H9 (cell line): Measurements from ENCODE around the gene STK32C. TPM values are rescaled to one million over a fixed set of nuclear protein-coding genes. Genes with fewer than 3 reads are reported as not detected.

Experiments used
- DNase-seq: peaks from one replicate; pipeline ENCODE4 v3.0.0-alpha.2; 2017
- H2AFZ ChIP-seq: one replicate; pipeline ENCODE4 v1.6.1; 2013; ENCODE audit warnings: mild to moderate bottlenecking, low read length, control low read depth, moderate library complexity
- H2AK5ac ChIP-seq: 2 replicates; pipeline ENCODE4 v1.6.1; 2013; ENCODE audit warnings: low read length, control low read depth, mixed read lengths; ENCODE audit not compliant: insufficient read length
- H2BK120ac ChIP-seq: one replicate; pipeline ENCODE4 v1.6.1; 2013; ENCODE audit warnings: low read depth, mild to moderate bottlenecking, low read length, control low read depth, inconsistent platforms; ENCODE audit not compliant: poor library complexity, severe bottlenecking
- H2BK12ac ChIP-seq: 2 replicates; pipeline ENCODE4 v1.6.1; 2013; ENCODE audit warnings: low read length, control low read depth, mixed read lengths, low read depth; ENCODE audit not compliant: insufficient read length
- H2BK15ac ChIP-seq: 2 replicates; pipeline ENCODE4 v1.6.1; 2013; ENCODE audit warnings: low read depth, low read length, control low read depth
- H2BK20ac ChIP-seq: one replicate; pipeline ENCODE4 v1.6.1; 2013; ENCODE audit warnings: low read depth, mild to moderate bottlenecking, low read length, control low read depth, inconsistent platforms; ENCODE audit not compliant: poor library complexity, severe bottlenecking
- H2BK5ac ChIP-seq: 2 replicates; pipeline ENCODE4 v1.6.1; 2013; ENCODE audit warnings: low read length, control low read depth, mixed read lengths; ENCODE audit not compliant: insufficient read length
- H3K14ac ChIP-seq: 2 replicates; pipeline ENCODE4 v1.6.1; 2013; ENCODE audit warnings: low read length, control low read depth; ENCODE audit not compliant: insufficient read depth
- H3K18ac ChIP-seq: 2 replicates; pipeline ENCODE4 v1.6.1; 2013; ENCODE audit warnings: low read depth, mild to moderate bottlenecking, mixed read lengths, low read length, control low read depth; ENCODE audit not compliant: insufficient read length
- H3K23ac ChIP-seq: 2 replicates; pipeline ENCODE4 v1.6.1; 2013; ENCODE audit warnings: low read length, control low read depth, mixed read lengths, low read depth; ENCODE audit not compliant: insufficient read length
- H3K23me2 ChIP-seq: 2 replicates; pipeline ENCODE4 v1.6.1; 2013; ENCODE audit warnings: low read depth, mild to moderate bottlenecking, mixed read lengths, low read length, control low read depth; ENCODE audit not compliant: insufficient read length, poor library complexity, severe bottlenecking
- H3K27ac ChIP-seq: 2 replicates; pipeline ENCODE4 v1.5.1; 2013; ENCODE audit warnings: low read length, control low read depth, mixed read lengths, low read depth; ENCODE audit not compliant: insufficient read length
- H3K27me3 ChIP-seq: 2 replicates; pipeline ENCODE4 v1.6.1; 2013; ENCODE audit warnings: low read length, control low read depth, inconsistent platforms; ENCODE audit not compliant: insufficient read depth
- H3K4ac ChIP-seq: 2 replicates; pipeline ENCODE4 v1.6.1; 2013; ENCODE audit warnings: low read depth, mild to moderate bottlenecking, control low read depth, inconsistent platforms, low read length, moderate library complexity
- H3K4me1 ChIP-seq: 2 replicates; pipeline ENCODE4 v1.6.1; 2013; ENCODE audit warnings: low read length, control low read depth, inconsistent platforms; ENCODE audit not compliant: insufficient read depth
- H3K4me2 ChIP-seq: 2 replicates; pipeline ENCODE4 v1.6.1; 2013; ENCODE audit warnings: low read length, control low read depth, mixed read lengths; ENCODE audit not compliant: insufficient read length, insufficient read depth
- H3K56ac ChIP-seq: 2 replicates; pipeline ENCODE4 v1.6.1; 2013; ENCODE audit warnings: low read depth, mild to moderate bottlenecking, mixed read lengths, low read length, control low read depth; ENCODE audit not compliant: insufficient read length
- H3K79me1 ChIP-seq: 2 replicates; pipeline ENCODE4 v1.6.1; 2013; ENCODE audit warnings: low read depth, mild to moderate bottlenecking, moderate library complexity, low read length, control low read depth, inconsistent platforms; ENCODE audit not compliant: insufficient read depth, poor library complexity, severe bottlenecking
- H3K79me2 ChIP-seq: 2 replicates; pipeline ENCODE4 v1.6.1; 2013; ENCODE audit warnings: low read length, control low read depth, inconsistent platforms; ENCODE audit not compliant: insufficient read depth
- H3K9ac ChIP-seq: 2 replicates; pipeline ENCODE4 v1.6.1; 2013; ENCODE audit warnings: low read length, control low read depth, mixed read lengths; ENCODE audit not compliant: insufficient read length; ENCODE audit errors: extremely low read depth
- H3K9me3 ChIP-seq: one replicate; pipeline ENCODE4 v1.6.1; 2013; ENCODE audit warnings: low read depth, low read length, inconsistent platforms; ENCODE audit not compliant: control insufficient read depth
- H3T11ph ChIP-seq: one replicate; pipeline ENCODE4 v1.6.1; 2013; ENCODE audit warnings: mild to moderate bottlenecking, low read length, control low read depth, inconsistent platforms
- H4K20me1 ChIP-seq: one replicate; pipeline ENCODE4 v1.6.1; 2013; ENCODE audit not compliant: control insufficient read depth, insufficient read length, insufficient read depth
- H4K5ac ChIP-seq: 2 replicates; pipeline ENCODE4 v1.6.1; 2013; ENCODE audit warnings: low read depth, mild to moderate bottlenecking, mixed read lengths, low read length, control low read depth; ENCODE audit not compliant: insufficient read length
- H4K8ac ChIP-seq: replicated peaks from 2 replicates; pipeline ENCODE4 v1.6.1; 2013; ENCODE audit warnings: low read length, control low read depth, mixed read lengths, low read depth; ENCODE audit not compliant: insufficient read length
- H4K91ac ChIP-seq: 2 replicates; pipeline ENCODE4 v1.6.1; 2013; ENCODE audit warnings: low read depth, mild to moderate bottlenecking, moderate library complexity, mixed read lengths, low read length, control low read depth; ENCODE audit not compliant: insufficient read length
- H3K27ac Mint-ChIP-seq, 3 experiments: 2 replicates in 2 of 3; 3 replicates in 1 of 3; pipeline ENCODE4 v1.8.0; 2020 to 2021; ENCODE audit warnings: mixed read lengths in 3 of 3, mild to moderate bottlenecking in 1 of 3, moderate library complexity in 1 of 3
- H3K27me3 Mint-ChIP-seq: 2 replicates; pipeline ENCODE4 v1.8.0; 2021; ENCODE audit warnings: low read depth, mild to moderate bottlenecking, moderate library complexity, mixed read lengths
- H3K36me3 Mint-ChIP-seq, 3 experiments: 2 replicates in 2 of 3; 3 replicates in 1 of 3; pipeline ENCODE4 v1.8.0; 2020 to 2021; ENCODE audit warnings: low read depth in 3 of 3, mixed read lengths in 3 of 3; ENCODE audit not compliant: insufficient read depth in 1 of 3
- H3K4me1 Mint-ChIP-seq, 2 experiments: 2 replicates each; pipeline ENCODE4 v1.8.0; 2020; ENCODE audit warnings: mixed read lengths in 2 of 2
- H3K4me3 Mint-ChIP-seq, 2 experiments: 2 replicates in 1 of 2; 3 replicates in 1 of 2; pipeline ENCODE4 v1.8.0; 2020 to 2021; ENCODE audit warnings: mild to moderate bottlenecking in 2 of 2, mixed read lengths in 2 of 2, moderate library complexity in 1 of 2
- H3K9me3 Mint-ChIP-seq, 2 experiments: 2 replicates in 1 of 2; 3 replicates in 1 of 2; pipeline ENCODE4 v1.8.0; 2020; ENCODE audit warnings: mild to moderate bottlenecking in 2 of 2, mixed read lengths in 2 of 2, moderate library complexity in 1 of 2
- CTCF ChIP-seq: fragments of 200-600 bp; sonication (generic); conservative IDR thresholded peaks from 3 replicates; pipeline ENCODE4 v1.8.0; 2021; ENCODE audit warnings: antibody characterized with exemption, mild to moderate bottlenecking
- WGBS: extraction: QIAGEN DNeasy Blood & Tissue Kit; methylation state at CpG from one replicate; pipeline ENCODE4 v1.1.7; 2013; ENCODE audit warnings: missing lambda C conversion rate, low lambda C conversion rate, mixed read lengths; ENCODE audit not compliant: insufficient read length; ENCODE audit errors: extremely low coverage; 5-methylcytosine and 5-hydroxymethylcytosine counted together
- total RNA-seq: library from RNA; stranded (reverse); gene quantifications from 2 replicates; pipeline ENCODE4 v1.2.1, GENCODE V29; 2021

The STK32C gene
- total RNA-seq, 1 experiment from 2014 or later: 11.3 TPM

- peaks cover 0 to 5% of the 10 kb centered on the region in 2 experiments; a peak in 1 of 4 replicates for H3K4me1 Mint-ChIP-seq
- Histone ChIP-seq H3K9me3 (no peaks in the 10 kb centered on the region), H3K79me1 (no peaks in the 10 kb centered on the region), H3K23ac (no peak overlapping the region), H3K14ac (no peak overlapping the region), H2BK120ac (no peak overlapping the region), H3K4me2 (no peak overlapping the region), H2BK15ac (no peak overlapping the region), H2BK12ac (no peak overlapping the region), H4K91ac (no peak overlapping the region), H2AFZ (no peak overlapping the region), H3K27ac (no peak overlapping the region), H3K23me2 (no peaks in the 10 kb centered on the region), H3K4me1 (no peaks in the 10 kb centered on the region), H2BK20ac (no peak overlapping the region), H4K8ac (no peak overlapping the region), H4K20me1 (no peaks in the 10 kb centered on the region), H3K9ac (no peak overlapping the region), H2AK5ac (no peak overlapping the region), H3T11ph (no peak overlapping the region), H4K5ac (no peak overlapping the region), H3K18ac (no peak overlapping the region), H3K79me2 (no peaks in the 10 kb centered on the region), H3K56ac (no peak overlapping the region), H3K27me3 (no peaks in the 10 kb centered on the region), H3K4ac (no peak overlapping the region), H2BK5ac (no peak overlapping the region)
- H3K36me3 Mint-ChIP-seq: peaks cover 0 to 3% (median 0%) of the 10 kb centered on the region in 3 experiments; a peak in 2 of 7 replicates
- H3K27me3 Mint-ChIP-seq: no peaks in the 10 kb centered on the region; the same call in 1 of the 2 replicates
- H3K27ac Mint-ChIP-seq: no peak overlapping the region
- no peak for DNase-seq
- H3K4me3 Mint-ChIP-seq: no peak overlapping the region
- peaks cover 3 to 5% of the 10 kb centered on the region in 2 experiments for H3K9me3 Mint-ChIP-seq
- 100% methylated on average over 3 of the region's 8 CpGs for WGBS
- no peak for TF ChIP-seq CTCF
Observed at GRCh38 chr10:132273304-132273944, 34.3 kb downstream of the STK32C start.
